Measurements from ENCODE around the gene TEAD1.

Gene TEAD1

GRCh38 chr11:12764187-12764914, 90.1 kb downstream of the TEAD1 start:
- no peak for DNase-seq (ENCODE audit: low read depth)

GRCh38 chr11:12765428-12765827, 91.2 kb downstream of the TEAD1 start:
- DNase-seq (ENCODE audit: low read depth) = no peak

GRCh38 chr11:12767027-12767426, 92.8 kb downstream of the TEAD1 start:
- DNase-seq (ENCODE audit: low read depth) = no peak

- no peak for DNase-seq (ENCODE audit: low read depth)
Observed at GRCh38 chr11:12767577-12767976, 93.4 kb downstream of the TEAD1 start.

GRCh38 chr11:12768726-12769673, 94.8 kb downstream of the TEAD1 start:
- DNase-seq (ENCODE audit: low read depth) = no peak

GRCh38 chr11:12769834-12770345, 95.7 kb downstream of the TEAD1 start:
- DNase-seq (ENCODE audit: low read depth) = no peak

- no peak for DNase-seq (ENCODE audit: low read depth)
Observed at GRCh38 chr11:12770435-12770834, 96.2 kb downstream of the TEAD1 start.

GRCh38 chr11:12770966-12771597, 96.9 kb downstream of the TEAD1 start:
- DNase-seq (ENCODE audit: low read depth) = no peak

- DNase-seq (ENCODE audit: low read depth) = no peak
Observed at GRCh38 chr11:12771875-12772274, 97.7 kb downstream of the TEAD1 start.

- no peak for DNase-seq (ENCODE audit: low read depth)
Observed at GRCh38 chr11:12772324-12772723, 98.1 kb downstream of the TEAD1 start.

GRCh38 chr11:12773591-12773990, 99.4 kb downstream of the TEAD1 start:
- no peak for DNase-seq (ENCODE audit: low read depth)

- no peak for DNase-seq (ENCODE audit: low read depth)
Observed at GRCh38 chr11:12775955-12776354, 101.7 kb downstream of the TEAD1 start.

- no peak for DNase-seq (ENCODE audit: low read depth)
Observed at GRCh38 chr11:12777208-12777874, 103.1 kb downstream of the TEAD1 start.

- DNase-seq (ENCODE audit: low read depth) = no peak
Observed at GRCh38 chr11:12778240-12778905, 104.2 kb downstream of the TEAD1 start.

- DNase-seq (ENCODE audit: low read depth) = no peak
Observed at GRCh38 chr11:12783765-12784164, 109.5 kb downstream of the TEAD1 start.

GRCh38 chr11:12784445-12784844, 110.2 kb downstream of the TEAD1 start:
- DNase-seq (ENCODE audit: low read depth) = no peak

GRCh38 chr11:12784987-12785386, 110.8 kb downstream of the TEAD1 start:
- no peak for DNase-seq (ENCODE audit: low read depth)

GRCh38 chr11:12785901-12786300, 111.7 kb downstream of the TEAD1 start:
- DNase-seq (ENCODE audit: low read depth) = no peak

GRCh38 chr11:12786450-12786849, 112.2 kb downstream of the TEAD1 start:
- DNase-seq (ENCODE audit: low read depth) = no peak

GRCh38 chr11:12786891-12787290, 112.7 kb downstream of the TEAD1 start:
- DNase-seq (ENCODE audit: low read depth) = no peak

GRCh38 chr11:12787847-12788246, 113.6 kb downstream of the TEAD1 start:
- no peak for DNase-seq (ENCODE audit: low read depth)
